Ascending aorta (tissue), 2 donors: ENCODE data around the gene NLRP8. TPM values are rescaled to one million over a fixed set of nuclear protein-coding genes. Genes with fewer than 3 reads are reported as not detected.
"Not testable (repeated sequence)": the region's sequence is repeated elsewhere in the genome, so short reads cannot be mapped to it uniquely, and the experiment has no call there.

ENCODE experiments used
- DNase-seq, 2 donors: peaks; one replicate each; pipeline ENCODE4 v3.0.0-alpha.2; 2019; ENCODE audit warnings: low spot score in 2 of 2
- H3K27ac ChIP-seq, 2 donors: fragments of 200-600 bp; sonication (generic); one replicate each; pipeline ENCODE4 v1.5.1; 2016 to 2017; ENCODE audit warnings: mild to moderate bottlenecking in 1 of 2
- H3K27me3 ChIP-seq: fragments of 200-600 bp; sonication (generic); one replicate; pipeline ENCODE4 v1.5.1; 2017
- H3K36me3 ChIP-seq, 2 donors: fragments of 200-600 bp; sonication (generic); one replicate each; pipeline ENCODE4 v1.5.1; 2016
- H3K4me1 ChIP-seq, 2 donors: fragments of 200-600 bp; sonication (generic); one replicate each; pipeline ENCODE4 v1.5.1; 2016 to 2017; ENCODE audit warnings: mild to moderate bottlenecking in 1 of 2
- H3K4me3 ChIP-seq, 2 donors: fragments of 200-600 bp; sonication (generic); one replicate each; pipeline ENCODE4 v1.5.1; 2016 to 2017; ENCODE audit warnings: mild to moderate bottlenecking in 1 of 2
- H3K9me3 ChIP-seq, 2 donors: fragments of 200-600 bp; sonication (generic); one replicate each; pipeline ENCODE4 v1.5.1; 2016
- intact Hi-C: fragments of 100-400 bp; cut with DNase I; formaldehyde crosslinking; loops from one replicate; pipeline ENCODE4 v1.15.1; 2023
- total RNA-seq: library from RNA; depleted of rRNA; stranded (reverse); fragments of >200 nt; gene quantifications from one replicate; pipeline ENCODE4 v1.1.0, GENCODE V29; 2016
- TF ChIP-seq, protein P1 (sequence below), 3 experiments: fragments of 200-600 bp in 2 of 3; fragments of 450-650 bp in 1 of 3; sonication (generic) in 2 of 3; IDR thresholded peaks; one replicate each; pipeline ENCODE4 v1.5.1; 2016 to 2019; ENCODE audit warnings: antibody characterized with exemption in 3 of 3, mild to moderate bottlenecking in 1 of 3, moderate library complexity in 1 of 3

Gene NLRP8
- total RNA-seq, 1 donor from 2014 or later: not detected

DNA sequence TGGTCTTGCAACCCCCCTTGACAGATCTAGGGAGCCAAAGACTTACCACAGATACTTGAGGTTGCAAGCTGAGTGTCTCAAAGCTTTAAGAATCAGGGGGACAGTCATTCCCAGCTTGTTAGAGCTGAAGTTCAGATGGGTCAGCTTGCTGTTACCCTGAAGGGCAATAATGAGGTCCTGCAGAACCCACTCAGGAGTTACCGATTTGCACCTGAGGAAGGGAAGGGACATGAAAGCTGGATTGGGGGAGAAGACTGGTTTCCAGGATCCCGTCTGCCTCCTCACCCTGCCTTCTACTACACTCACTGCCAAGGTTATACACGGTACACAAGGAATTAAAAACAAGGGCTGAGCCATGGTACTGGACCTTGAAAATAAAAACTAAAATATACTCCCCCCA lies 39.9 kb upstream of the NLRP8 start:
- Histone ChIP-seq H3K27ac (no peak overlapping the region), H3K4me3 (no peak overlapping the region), H3K4me1 (no peaks in the 10 kb centered on the region), H3K27me3 (no peaks in the 10 kb centered on the region), H3K36me3 (no peaks in the 10 kb centered on the region), H3K9me3 (no peaks in the 10 kb centered on the region)
- DNase-seq: no peak
- intact Hi-C loops: no loop called here
- TF ChIP-seq, protein P1, sequence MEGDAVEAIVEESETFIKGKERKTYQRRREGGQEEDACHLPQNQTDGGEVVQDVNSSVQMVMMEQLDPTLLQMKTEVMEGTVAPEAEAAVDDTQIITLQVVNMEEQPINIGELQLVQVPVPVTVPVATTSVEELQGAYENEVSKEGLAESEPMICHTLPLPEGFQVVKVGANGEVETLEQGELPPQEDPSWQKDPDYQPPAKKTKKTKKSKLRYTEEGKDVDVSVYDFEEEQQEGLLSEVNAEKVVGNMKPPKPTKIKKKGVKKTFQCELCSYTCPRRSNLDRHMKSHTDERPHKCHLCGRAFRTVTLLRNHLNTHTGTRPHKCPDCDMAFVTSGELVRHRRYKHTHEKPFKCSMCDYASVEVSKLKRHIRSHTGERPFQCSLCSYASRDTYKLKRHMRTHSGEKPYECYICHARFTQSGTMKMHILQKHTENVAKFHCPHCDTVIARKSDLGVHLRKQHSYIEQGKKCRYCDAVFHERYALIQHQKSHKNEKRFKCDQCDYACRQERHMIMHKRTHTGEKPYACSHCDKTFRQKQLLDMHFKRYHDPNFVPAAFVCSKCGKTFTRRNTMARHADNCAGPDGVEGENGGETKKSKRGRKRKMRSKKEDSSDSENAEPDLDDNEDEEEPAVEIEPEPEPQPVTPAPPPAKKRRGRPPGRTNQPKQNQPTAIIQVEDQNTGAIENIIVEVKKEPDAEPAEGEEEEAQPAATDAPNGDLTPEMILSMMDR (IDR thresholded peaks at IDR 0.05): no peak

DNA sequence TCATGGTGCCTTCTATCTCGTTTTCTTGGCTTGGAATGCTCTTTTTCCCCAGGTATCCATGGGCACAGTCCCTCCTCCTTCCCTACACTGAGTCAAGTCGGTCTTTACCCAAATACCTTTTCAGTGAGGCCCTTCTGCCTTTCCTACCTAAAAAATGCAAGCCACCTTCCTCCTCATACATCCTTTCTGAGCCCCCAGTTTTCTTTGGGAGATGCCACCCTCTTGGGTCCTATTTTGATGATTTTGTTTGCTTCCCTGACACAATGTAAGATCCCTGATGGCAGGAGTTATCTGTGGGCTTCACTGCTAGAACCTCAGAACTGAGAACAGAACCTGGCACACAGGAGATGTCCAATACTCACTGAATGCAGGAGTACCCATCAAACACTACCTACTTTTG lies 37.8 kb upstream of the NLRP8 start:
- intact Hi-C loops: no loop called here
- Histone ChIP-seq H3K4me3 (no peak overlapping the region), H3K27me3 (no peaks in the 10 kb centered on the region), H3K4me1 (no peaks in the 10 kb centered on the region), H3K36me3 (no peaks in the 10 kb centered on the region), H3K9me3 (no peaks in the 10 kb centered on the region), H3K27ac (no peak overlapping the region)
- TF ChIP-seq, protein P1 (IDR thresholded peaks at IDR 0.05): no peak
- DNase-seq: no peak

DNA sequence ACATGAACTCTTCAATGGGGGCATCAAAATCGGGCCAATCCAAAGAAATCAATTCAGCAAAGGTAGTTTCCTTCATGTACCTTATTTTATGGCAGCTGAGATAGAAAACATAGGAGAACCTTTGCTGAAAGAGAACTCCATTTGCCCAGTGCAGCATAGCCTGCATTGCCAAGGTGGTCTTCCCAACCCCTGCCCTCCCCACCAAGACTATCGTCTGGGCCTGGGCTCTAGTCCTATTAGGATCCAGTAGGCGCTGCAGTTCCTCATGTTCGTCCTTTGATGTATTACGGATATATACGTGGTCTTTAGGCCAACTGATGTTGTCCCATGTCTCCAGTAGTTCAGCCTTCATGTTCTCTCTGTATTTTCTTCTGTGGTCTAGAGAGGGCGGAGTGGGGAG lies 34.7 kb upstream of the NLRP8 start:
- TF ChIP-seq, protein P1 (IDR thresholded peaks at IDR 0.05): no peak
- Histone ChIP-seq H3K27ac (no peak overlapping the region), H3K36me3 (no peaks in the 10 kb centered on the region), H3K9me3 (peaks cover 0 to 8% of the 10 kb centered on the region in 2 donors), H3K4me3 (no peak overlapping the region), H3K27me3 (no peaks in the 10 kb centered on the region), H3K4me1 (no peaks in the 10 kb centered on the region)
- intact Hi-C loops: no loop called here
- DNase-seq: no peak

DNA sequence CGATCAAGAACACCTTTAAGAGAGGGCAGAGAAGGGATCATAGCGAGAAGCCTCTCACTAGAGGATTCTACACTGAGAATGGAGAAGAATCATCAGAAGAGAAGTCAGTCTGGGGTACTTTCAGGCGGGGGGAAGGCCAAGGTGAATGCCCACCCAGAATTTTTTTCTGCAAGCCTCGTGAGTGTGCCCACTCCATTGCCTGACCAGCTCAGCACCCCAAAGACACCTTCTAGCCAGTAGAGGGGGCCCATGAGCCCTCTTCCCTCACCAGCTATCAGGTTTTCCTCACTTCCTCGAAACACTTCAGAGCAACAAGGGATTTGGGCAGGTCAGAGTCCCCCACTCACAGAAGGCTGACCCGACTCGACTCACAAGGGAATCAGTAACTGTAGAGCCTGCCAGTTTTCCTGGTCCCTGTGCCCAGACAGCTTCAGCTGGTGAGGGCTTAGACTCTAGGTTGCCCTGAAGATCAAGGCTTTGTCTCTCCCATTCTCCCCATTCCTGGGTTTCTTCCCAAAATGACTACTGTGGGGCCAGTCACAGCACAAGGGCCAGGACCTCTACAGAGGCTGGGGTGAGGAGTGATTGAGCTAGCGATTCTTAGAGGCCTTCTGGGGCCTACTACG lies 33.9 kb upstream of the NLRP8 start:
- no peaks in the 10 kb centered on the region for H3K27me3 ChIP-seq
- H3K27ac ChIP-seq: no peak overlapping the region
- no peaks in the 10 kb centered on the region for H3K36me3 ChIP-seq
- H3K9me3 ChIP-seq: peaks cover 0 to 12% of the 10 kb centered on the region in 2 donors
- no peaks in the 10 kb centered on the region for H3K4me1 ChIP-seq
- TF ChIP-seq, protein P1 (IDR thresholded peaks at IDR 0.05): no peak
- no peak overlapping the region for H3K4me3 ChIP-seq
- intact Hi-C loops: no loop called here
- no peak for DNase-seq

DNA sequence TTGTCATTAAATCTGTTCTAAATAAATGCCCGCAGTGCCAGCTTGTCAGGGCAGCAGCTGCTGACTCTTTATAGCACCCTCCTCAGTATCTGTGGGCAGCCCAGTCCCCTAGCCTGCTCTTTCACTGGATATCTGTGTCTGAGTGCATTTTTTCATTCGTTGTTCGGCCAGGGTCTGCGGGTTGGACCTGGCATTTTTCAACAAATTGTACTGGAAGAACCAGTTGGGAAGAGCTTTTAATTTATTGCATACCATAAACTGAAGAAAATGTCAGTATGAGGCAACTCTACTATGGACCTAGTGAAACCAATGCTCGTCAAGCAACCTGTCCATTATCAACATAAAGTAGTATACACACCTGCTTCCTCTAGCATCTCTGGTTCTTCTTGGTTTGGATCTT lies 24.1 kb upstream of the NLRP8 start:
- H3K27me3 ChIP-seq: no peaks in the 10 kb centered on the region
- no peak overlapping the region for H3K27ac ChIP-seq
- TF ChIP-seq, protein P1 (IDR thresholded peaks at IDR 0.05): no peak
- intact Hi-C loops: no loop called here
- no peak for DNase-seq
- H3K4me3 ChIP-seq: no peak overlapping the region
- H3K4me1 ChIP-seq: no peaks in the 10 kb centered on the region
- H3K36me3 ChIP-seq: no peaks in the 10 kb centered on the region
- no peaks in the 10 kb centered on the region for H3K9me3 ChIP-seq

DNA sequence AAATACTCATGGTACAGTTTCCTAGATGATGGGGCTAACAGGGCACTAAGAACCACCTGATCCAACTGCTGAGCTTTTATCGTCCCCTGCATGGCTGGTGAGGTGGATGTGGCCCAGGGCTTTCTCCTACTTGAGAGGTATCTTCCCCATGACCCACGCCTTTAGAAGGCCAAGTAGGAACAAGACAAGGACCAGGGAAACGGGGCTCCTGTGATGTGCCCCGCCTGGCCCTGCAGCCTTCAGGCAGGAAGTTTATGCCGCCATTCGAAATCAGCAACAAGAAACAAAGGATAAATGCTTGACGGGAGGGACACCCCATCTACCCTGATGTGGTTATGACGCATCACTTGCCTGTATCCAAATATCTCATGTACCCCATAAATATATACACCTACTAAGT lies 19.6 kb upstream of the NLRP8 start:
- no peak for DNase-seq
- no peaks in the 10 kb centered on the region for H3K9me3 ChIP-seq
- no peaks in the 10 kb centered on the region for H3K27me3 ChIP-seq
- H3K36me3 ChIP-seq: no peaks in the 10 kb centered on the region
- no peak overlapping the region for H3K4me3 ChIP-seq
- TF ChIP-seq, protein P1 (IDR thresholded peaks at IDR 0.05): no peak
- H3K27ac ChIP-seq: no peak overlapping the region
- intact Hi-C loops: no loop called here
- H3K4me1 ChIP-seq: no peaks in the 10 kb centered on the region

DNA sequence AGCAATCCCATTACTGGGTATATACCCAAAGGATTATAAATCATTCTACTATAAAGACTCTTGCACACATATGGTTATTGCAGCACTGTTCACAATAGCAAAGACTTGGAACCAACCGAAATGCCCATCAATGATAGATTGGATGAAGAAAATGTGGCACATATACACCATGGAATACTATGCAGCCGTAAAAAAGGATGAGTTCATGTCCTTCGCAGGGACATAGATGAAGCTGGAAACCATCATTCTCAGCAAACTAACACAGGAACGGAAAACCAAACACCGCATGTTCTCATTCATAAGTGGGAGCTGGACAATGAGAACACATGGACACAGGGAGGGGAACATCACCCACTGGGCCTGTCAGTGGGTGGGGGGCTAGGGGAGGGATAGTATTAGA lies 18.4 kb upstream of the NLRP8 start:
- H3K4me1 ChIP-seq, H3K4me3 ChIP-seq, H3K27me3 ChIP-seq, H3K36me3 ChIP-seq, intact Hi-C loops, H3K9me3 ChIP-seq, H3K27ac ChIP-seq, DNase-seq: not testable (repeated sequence)
